Activated CD4-positive, alpha-beta T cell treated with anti-CD3 and anti-CD28 coated beads, Interleukin-2, amount 50 U/mL, for 4 hours (primary cell): ENCODE measurements around the gene MESP2.

Experiments used
- DNase-seq, 2 experiments: peaks; one replicate each; pipeline ENCODE4 v3.0.0-alpha.2; 2020

MESP2 gene

DNA sequence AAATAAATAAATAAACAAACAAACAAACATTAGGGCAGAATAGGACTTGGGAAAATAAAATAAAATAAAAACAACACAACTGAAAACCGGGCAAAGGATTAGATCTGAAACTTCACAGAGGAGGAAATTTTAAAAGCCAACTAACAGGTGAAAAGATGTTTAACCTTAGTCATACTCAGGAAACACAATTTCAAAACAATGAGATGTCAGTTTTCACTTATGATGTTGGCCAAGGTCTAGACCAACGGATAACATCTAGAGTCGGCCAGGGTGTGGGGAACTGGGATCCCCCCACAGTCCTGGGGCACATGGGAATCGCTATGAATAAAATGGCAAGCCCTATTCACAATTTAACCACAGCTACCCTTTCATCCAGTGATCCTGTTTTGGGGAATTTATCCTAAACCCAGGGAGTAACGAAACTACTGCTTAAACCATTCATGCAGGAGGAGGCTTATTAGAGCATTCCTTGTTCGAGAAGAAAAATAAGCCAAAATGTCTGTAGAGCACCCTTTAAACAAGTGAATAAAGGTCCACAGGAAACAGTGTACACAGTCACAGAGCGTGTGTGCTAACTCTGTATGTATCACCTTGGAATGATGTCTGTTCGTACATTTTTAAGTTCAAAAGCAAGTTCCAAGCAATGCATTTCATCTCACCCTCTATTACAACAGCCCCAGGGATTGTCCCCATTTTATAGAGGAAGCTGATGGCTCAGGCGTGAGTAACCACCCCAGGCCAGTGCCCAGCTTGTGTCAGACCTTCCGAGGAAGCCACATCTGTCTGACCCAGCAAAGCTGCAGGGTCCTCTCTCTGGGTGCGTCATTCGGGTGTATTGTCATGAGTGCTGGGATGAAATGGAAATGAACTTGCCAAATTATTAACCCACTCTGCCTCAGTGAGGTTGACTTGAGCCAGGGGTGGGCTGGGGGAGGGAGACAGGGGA is 44.8 kb downstream of the MESP2 start:
- DNase-seq, result no peak

DNA sequence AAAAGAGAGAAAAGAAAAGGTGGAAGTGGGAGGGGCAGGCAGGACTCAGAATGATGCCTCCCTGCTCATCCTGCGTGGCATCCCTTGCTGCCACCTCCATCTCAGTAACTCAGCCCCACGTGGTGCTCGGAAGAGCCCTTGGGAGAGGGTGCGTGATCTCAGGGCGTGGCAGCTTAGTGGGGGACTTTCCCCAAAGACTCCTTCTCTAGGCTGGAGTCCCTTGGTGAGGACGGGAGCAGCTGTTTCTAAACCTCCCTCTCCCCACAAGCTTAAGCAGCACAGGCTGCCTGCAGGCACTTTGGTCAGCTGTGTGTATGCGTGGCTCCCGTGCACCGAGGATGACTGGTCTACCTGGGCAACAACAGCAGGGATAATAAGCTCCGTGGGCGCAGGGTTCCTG is 45.9 kb downstream of the MESP2 start:
- DNase-seq, result no peak

DNA sequence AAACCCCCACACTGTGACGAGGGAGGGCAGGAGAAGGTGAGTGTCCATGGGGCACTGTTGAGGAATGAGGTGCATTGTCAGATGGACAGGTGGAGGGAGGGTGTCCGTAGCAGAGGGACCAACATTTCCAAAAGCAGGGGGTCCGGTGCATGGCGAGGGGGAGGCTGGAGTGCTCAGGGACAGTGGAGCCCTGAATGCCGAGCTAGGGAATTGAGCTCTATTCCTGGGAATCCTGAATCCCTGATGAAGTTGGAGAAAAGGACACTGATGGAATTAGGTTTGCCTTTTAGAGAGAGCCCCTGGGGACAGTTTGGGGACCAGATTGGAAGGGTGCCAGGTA is 46.4 kb downstream of the MESP2 start:
- no peak for DNase-seq

DNA sequence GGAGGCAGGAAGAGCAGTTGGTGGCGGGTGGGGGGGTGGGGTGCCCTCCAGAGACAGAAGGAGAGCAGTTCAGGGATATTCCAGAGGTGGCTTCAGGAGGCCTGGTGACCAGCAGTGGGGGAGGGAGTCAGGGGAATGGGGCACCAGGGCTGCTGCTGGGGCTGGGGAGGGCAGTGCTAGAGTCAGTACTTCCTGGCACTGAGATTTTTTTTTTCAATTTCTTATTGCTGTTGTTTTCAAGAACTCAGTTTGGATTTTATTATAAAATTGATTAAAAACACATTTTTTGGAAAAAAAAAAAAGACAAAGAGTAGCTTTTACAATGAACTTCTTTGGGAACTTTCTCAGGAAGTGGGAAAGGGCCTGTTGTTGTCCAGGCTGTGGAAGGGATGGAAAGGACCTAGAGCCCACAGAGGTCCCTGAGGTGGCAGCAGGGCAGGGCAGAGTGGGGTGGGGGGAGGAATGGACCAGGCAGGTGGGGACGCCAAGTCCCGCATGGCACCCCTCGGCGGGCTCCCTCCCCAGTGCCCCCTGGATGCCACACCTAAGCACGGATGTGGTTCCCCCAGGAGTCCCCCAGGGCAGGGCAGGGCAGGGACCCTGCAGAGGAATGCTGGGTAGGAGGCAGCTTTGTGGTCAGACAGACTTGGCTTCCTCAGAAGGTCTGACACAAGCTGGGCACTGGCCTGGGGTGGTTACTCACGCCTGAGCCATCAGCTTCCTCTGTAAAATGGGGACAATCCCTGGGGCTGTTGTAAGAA is 47.0 kb downstream of the MESP2 start:
- DNase-seq, result no peak

DNA sequence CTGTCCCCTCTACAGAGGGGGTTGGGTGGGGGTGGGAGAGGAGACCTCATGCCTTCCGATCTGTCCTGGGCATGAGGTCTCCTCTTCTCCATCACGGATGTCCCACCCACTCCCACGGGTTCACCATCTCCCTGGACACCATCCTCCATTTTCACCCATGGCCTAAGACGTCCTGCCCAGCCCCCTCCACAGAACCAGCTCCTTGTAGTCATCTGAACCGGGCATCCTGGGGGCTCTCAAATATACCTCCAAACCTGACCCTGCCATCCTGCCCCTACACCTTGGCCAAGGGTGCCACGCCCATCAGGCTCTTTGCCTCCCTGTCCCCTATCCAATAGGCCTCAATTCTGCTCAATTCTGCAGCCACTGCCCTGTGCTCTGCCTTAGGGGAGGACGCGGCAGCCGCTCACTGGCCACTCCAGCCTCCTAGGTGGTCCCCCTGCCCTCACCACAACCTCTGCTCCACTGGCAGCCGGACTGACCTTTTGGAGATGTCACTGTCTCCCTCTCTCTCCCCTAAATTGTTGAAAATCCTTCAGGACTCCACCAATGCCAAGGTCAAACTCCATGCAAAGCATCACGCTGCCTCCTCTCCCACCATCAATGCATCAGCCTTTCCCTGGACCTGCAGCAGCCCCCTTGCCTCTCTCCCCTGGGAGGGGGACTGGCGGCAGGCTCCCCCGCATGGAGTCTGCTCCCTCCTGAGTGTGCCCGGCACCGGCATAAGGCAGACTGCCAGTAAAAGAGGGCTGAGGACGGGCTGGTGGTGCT is 47.9 kb downstream of the MESP2 start:
- no peak for DNase-seq

DNA sequence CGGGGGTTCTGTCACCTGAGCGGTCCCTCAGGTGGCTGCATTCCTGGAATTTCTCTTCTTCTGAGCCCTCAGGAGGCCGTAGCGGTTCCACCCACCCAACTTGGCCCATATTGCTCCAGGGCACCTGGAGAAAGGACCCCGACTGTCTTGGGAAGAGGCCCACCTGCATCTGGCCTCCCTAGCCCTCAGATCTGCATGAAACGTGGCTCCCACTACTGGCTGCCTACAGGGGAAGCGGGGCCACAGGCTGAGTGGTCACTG is 48.4 kb downstream of the MESP2 start:
- no peak for DNase-seq

DNA sequence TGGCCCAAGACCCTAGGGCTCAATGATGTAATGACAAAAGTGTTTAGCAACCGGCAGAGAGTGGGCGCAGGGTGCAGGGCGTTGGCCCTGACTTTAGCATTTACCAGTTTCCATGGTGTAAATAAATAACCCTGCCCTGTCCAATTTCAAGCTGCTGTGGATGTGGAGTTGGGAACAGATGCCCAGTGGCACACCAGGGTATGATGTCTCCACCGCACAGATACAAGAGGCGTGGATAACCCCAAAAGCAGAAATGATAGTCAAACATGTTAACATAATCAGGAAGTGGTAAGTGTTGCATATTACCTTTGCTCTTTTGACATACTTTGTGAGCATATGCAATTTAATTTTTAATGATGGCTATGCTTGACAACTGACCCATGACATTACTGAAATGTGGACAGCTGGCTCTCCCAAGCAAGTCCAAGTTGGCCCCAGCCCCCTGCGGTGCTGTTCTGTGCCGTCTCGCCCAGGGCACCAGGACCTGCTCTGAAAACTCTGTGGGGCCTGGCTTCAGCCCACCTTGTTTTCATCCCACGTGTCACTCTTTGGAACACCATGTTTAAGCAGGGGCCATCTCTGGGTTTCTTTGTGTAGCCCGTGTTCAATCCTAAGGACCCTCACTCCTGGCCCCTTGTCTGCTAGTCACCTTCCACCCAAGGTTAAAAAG is 49.3 kb downstream of the MESP2 start:
- no peak for DNase-seq

DNA sequence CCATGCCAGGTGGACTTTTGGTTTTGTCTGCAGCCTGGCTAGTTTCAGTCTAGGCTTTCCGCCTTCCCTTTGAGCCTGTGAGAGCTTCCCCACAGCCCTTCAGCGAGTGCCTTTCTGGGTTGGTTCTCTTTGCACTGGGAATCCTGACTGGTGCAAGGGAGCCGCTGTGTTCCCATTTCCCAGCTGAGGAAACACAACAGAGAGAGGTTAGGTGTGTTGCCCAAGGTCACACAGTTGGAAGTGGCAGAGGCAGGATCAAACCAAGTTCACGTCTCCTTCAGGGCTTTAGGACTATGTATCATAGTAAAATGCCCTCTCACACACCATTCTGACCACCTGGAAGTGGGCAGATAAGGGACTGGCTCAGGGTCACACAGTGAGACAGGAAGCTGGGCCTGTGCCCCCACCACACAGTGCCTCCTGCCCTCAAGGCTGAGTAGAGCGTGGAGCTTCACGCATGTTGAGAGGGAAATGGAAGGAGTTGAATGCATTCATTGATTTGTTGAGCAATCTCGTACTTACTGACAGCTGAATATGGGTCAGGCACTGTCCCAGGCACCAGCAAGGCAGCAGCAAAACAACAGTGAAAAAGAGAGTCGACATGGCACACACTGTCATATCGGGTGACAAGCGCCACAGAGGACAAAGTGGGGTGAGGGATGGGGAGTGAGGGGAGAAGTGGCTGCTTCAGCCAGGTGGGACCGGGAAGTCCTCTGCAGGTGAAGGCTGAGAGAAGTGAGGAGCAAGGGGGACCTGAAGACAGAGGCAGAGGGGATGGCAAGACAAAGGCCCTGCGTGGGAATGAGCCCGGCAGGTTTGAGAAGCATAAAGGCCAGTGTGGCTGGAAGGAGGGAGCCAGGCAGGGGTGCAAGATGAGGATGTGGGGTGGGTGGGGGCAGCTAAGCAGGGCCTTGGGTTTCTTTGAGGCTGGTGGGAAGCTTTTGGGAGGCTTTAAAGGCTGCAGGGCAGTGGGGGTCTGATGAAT is 50.8 kb downstream of the MESP2 start:
- no peak for DNase-seq

DNA sequence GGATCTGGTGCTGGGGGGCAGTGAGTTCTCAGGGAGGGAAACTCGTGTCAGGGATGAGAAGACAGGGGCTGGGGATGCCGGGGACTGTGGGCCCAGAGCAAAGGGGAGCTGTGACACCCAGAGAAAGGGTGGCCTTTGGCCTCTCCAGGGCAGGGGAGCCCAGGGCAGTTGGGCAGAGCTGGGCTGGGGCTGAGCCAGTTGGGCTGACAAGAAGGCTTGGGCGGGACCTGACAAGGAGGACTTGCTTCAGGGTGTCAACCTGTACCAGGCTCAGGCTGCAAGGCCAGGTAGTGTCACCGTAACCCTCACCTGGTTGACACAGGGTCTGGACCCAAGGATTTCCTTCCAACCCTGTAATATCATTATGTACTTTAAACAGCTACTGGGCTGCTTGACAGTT is 51.7 kb downstream of the MESP2 start:
- DNase-seq, result no peak
